Astrocyte of the cerebellum (primary cell): ENCODE results near the gene ZBTB24.

Source experiments
- DNase-seq: peaks from one replicate; pipeline ENCODE4 v3.0.0-alpha.2; 2011; ENCODE audit warnings: low read depth
- H3K4me3 ChIP-seq: 2 replicates; pipeline ENCODE4 v1.5.1; 2011; ENCODE audit warnings: mild to moderate bottlenecking, low read depth, low read length, moderate library complexity
- in situ Hi-C: cut with HindIII; loops from 2 replicates; pipeline ENCODE4 v1.10.0; 2017; ENCODE audit warnings: low sequenced_read_pairs
- TF ChIP-seq, protein P1 (sequence below): IDR thresholded peaks from 2 replicates; pipeline ENCODE4 v1.5.1; 2012; ENCODE audit warnings: low read length, low read depth, moderate library complexity, mild to moderate bottlenecking; ENCODE audit errors: missing control alignments

ZBTB24 gene

DNA sequence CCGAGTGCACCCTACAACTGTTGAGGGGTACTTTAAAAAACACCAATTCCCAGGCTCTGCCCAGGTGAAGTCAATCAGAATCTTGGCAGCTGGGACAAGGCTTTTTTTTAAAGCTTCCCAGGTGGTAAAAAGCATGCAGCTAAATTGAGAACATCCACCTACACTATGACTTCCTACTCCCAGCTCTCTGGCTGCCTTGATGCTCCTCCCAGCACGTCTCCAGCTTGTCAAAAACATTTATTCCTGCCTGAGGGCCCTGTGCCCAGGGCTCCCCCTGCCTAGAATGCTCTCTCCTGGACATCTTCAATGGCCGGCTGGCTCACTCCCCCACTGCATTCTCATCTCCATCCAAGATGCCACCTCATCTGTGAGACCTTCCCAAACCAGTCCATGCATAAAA, 9.9 kb downstream of the ZBTB24 start:
- DNase-seq: no peak
- TF ChIP-seq, protein P1, sequence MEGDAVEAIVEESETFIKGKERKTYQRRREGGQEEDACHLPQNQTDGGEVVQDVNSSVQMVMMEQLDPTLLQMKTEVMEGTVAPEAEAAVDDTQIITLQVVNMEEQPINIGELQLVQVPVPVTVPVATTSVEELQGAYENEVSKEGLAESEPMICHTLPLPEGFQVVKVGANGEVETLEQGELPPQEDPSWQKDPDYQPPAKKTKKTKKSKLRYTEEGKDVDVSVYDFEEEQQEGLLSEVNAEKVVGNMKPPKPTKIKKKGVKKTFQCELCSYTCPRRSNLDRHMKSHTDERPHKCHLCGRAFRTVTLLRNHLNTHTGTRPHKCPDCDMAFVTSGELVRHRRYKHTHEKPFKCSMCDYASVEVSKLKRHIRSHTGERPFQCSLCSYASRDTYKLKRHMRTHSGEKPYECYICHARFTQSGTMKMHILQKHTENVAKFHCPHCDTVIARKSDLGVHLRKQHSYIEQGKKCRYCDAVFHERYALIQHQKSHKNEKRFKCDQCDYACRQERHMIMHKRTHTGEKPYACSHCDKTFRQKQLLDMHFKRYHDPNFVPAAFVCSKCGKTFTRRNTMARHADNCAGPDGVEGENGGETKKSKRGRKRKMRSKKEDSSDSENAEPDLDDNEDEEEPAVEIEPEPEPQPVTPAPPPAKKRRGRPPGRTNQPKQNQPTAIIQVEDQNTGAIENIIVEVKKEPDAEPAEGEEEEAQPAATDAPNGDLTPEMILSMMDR: no peak
- no peak overlapping the region for H3K4me3 ChIP-seq
- in situ Hi-C loops: no loop called here

DNA sequence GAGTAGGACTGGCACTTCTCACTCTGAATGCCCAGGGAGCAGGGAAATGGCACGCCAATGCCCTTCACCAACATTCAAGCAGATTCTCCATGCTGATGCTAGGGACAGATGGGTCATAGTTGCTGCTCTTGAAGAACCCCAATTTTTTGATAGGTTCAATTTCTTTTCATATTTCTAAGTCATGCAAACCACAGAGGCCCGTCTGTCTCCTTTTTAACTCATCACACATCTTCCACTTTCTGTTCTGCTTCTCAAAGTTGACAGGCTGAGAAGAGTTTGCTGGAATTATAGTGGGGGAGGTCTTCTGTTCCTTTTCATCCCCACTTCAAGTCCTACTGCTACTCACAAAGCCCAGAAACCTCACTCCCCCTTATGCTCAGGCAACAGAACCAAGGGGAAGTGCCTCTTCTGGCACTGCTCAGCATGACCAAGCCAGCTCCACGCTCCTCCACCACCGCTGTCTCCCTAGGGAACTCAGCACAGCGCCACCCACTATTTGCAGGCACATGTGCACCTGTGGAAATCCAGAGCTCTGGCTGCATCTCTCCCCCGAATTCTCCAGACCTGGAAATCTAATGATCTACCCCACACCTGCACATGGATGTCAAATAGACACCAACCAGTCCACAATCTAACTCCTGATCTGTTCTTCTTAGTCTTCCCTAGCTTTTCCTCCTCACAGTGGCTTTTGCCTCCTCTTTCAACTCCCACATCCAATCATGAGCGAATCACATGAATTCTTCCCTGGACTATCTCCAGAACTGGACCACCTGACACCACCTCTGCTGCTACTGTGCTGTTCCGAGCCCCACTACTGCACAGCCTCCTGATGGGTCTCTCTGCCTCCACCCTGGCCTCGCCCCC, 10.7 kb downstream of the ZBTB24 start:
- no peak for DNase-seq
- in situ Hi-C loops: no loop called here
- H3K4me3 ChIP-seq: no peak overlapping the region
- TF ChIP-seq, protein P1: no peak

DNA sequence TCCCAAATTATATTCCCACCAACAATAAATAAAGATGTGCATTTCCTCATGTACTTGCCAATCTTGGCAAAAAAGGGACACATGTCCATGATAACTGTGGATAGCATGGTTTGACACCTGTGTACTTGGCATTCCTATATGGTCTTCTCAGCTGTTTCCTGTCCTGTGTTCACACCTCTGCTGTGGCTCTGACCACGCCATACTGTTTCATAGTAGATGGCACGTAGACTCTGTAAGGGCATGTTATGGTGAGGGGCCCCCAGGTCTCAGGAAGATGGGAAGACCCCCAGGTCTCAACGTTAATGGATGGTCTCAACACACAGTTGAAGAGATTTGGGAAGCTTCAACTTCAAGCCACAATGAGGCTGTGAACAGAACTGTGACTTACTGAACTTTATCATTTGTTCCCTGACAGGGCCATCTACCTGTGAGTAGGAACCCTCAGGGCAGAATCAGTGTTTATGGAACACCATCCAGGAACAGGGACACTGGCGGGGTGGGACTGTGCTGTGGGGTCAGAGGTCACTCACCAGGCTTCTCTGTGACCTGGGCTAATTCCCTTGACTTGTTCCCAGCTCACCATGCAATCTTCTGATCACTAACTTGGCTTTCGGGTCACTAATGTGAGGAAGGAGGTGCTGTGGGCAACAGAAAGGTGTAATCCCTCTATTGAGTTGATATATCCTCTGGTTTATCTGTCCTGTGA, 11.8 kb downstream of the ZBTB24 start:
- no peak overlapping the region for H3K4me3 ChIP-seq
- in situ Hi-C loops: no loop called here
- no peak for DNase-seq
- TF ChIP-seq, protein P1: no peak

DNA sequence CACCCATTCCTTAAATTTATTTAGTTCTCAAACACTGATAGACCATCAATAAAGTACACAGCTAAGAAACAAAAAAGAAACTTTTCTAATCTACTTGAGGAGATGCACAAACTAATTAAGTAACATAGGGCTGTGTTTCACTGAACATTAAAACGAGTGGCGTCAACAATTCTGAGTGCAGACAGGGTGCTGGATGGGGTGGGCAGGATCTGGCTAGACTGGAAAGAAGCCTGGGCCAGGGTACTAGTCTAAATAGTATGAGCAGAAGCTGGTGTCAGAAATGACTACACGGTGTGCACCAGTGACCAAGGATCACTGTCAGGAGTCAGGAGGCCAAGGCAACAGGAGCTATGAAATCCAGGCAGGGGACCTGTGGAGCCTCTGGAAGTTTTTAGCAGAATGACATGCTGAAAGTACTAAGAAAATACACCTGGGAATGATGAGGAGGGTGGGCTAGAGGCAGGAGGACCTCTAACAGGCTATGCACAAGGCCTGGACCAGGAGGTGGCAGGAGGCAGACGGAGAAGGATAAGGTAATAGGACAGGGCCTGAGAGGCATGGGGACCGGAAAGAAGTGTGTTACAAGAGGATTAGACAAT, 13.3 kb downstream of the ZBTB24 start:
- H3K4me3 ChIP-seq: no peak overlapping the region
- TF ChIP-seq, protein P1: no peak
- no peak for DNase-seq
- in situ Hi-C loops: no loop called here

DNA sequence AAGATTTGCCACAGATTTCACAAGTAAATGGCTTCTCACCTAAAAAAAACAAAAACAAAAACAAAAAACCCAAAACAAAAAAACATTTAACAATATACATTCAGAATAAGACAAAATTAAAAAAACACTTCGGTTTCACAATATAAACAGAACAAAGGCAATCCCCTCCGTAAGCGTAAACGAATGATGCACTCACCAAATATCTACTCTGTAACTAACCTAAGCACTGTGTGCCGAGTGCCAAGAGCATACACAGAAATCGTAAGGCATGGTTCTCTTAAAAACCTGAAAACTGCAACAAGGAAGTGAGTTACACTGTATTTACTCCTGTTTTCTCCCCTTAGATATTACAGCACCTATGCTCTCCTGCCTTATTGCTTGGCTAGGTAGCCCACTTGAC, 15.3 kb downstream of the ZBTB24 start:
- no peak overlapping the region for H3K4me3 ChIP-seq
- no peak for DNase-seq
- TF ChIP-seq, protein P1: no peak
- in situ Hi-C loops: no loop called here

DNA sequence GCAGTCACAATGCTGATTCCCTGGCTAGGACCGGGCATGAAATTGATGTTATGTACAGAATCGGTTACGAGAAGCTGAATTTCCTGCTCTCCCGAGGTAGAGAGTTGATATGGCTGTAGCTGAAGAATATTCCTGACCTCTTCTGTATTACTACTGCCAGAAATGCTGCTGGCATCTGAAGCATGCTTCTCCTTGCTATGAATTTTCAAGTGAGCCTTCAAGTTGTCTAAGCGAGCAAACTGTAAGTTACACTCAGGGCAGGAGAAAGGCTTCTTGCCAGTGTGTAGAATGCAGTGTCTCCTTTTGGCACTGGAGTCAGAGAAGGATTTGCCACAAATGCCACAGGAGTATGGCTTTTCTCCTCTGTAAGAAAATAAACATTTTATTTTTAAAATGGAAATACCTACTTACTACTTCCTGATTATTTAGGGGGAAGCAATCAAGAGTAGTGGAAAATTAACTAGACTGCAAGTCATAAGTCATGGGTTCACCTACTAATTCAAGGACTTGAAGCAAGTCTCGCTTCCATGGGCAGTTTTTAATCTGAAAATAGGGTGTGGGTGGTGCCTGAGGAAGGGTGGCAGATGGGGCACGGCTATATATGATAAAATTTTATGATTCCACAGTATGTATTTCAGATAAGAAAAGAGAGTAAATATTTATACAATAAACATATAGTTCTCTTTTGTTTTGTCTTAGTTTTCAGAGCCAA, 16.7 kb downstream of the ZBTB24 start:
- H3K4me3 ChIP-seq: no peak overlapping the region
- TF ChIP-seq, protein P1: no peak
- DNase-seq: no peak
- in situ Hi-C loops: no loop called here
